Right atrium auricular region (tissue), 2 donors: ENCODE results near the gene NR6A1. TPM values are rescaled to one million over a fixed set of nuclear protein-coding genes. Genes with fewer than 3 reads are reported as not detected.
"Not testable (repeated sequence)": the region's sequence is repeated elsewhere in the genome, so short reads cannot be mapped to it uniquely, and the experiment has no call there.

ENCODE experiments used
- DNase-seq: peaks from one replicate; pipeline ENCODE4 v3.0.0-alpha.2; 2019; ENCODE audit warnings: low spot score
- H3K27ac ChIP-seq, 2 donors: fragments of 200-600 bp; sonication (generic); 1 replicate in 1 of 2; 2 replicates in 1 of 2; pipeline ENCODE4 v1.5.1; 2016 to 2019
- H3K27me3 ChIP-seq, 2 donors: fragments of 200-600 bp; sonication (generic); one replicate each; pipeline versions ENCODE4 v1.5.1 to v1.6.0; 2017 to 2019
- H3K36me3 ChIP-seq: fragments of 200-600 bp; sonication (generic); one replicate; pipeline ENCODE4 v1.5.1; 2016
- H3K4me1 ChIP-seq, 2 donors: fragments of 200-600 bp; sonication (generic); one replicate each; pipeline versions ENCODE4 v1.5.1 to v1.6.0; 2017 to 2019
- H3K4me3 ChIP-seq, 2 donors: fragments of 200-600 bp; sonication (generic); 1 replicate in 1 of 2; 2 replicates in 1 of 2; pipeline ENCODE4 v1.5.1; 2017 to 2019; ENCODE audit warnings: mild to moderate bottlenecking in 1 of 2, moderate library complexity in 1 of 2
- H3K9me3 ChIP-seq, 2 donors: fragments of 200-600 bp; sonication (generic); one replicate each; pipeline ENCODE4 v1.5.1; 2019
- CTCF ChIP-seq, 2 donors: fragments of 200-600 bp; sonication (generic); IDR thresholded peaks; one replicate each; pipeline ENCODE4 v1.5.1; 2019; ENCODE audit warnings: antibody characterized with exemption in 2 of 2
- total RNA-seq, 2 donors: library from RNA; depleted of rRNA; stranded (reverse); fragments of >200 nt; gene quantifications; one replicate each; pipeline ENCODE4 v1.1.0, GENCODE V29; 2016

NR6A1 gene
- total RNA-seq, 2 donors from 2014 or later = 1.9 to 2.6 TPM

- Histone ChIP-seq H3K27me3 (no peaks in the 10 kb centered on the region), H3K27ac (no peak overlapping the region), H3K36me3 (no peaks in the 10 kb centered on the region), H3K4me3 (no peak overlapping the region), H3K4me1 (peaks cover 0 to 9% of the 10 kb centered on the region in 2 donors), H3K9me3 (no peaks in the 10 kb centered on the region)
- DNase-seq = no peak
- no peak for TF ChIP-seq CTCF (IDR thresholded peaks at IDR 0.05)
Measured at GRCh38 chr9:124622882-124623281, 148.2 kb downstream of the NR6A1 start.

- Histone ChIP-seq H3K27ac (no peak overlapping the region), H3K36me3 (no peaks in the 10 kb centered on the region), H3K4me3 (no peak overlapping the region), H3K9me3 (no peaks in the 10 kb centered on the region), H3K27me3 (no peaks in the 10 kb centered on the region), H3K4me1 (peaks cover 0 to 9% of the 10 kb centered on the region in 2 donors)
- no peak for TF ChIP-seq CTCF (IDR thresholded peaks at IDR 0.05)
- no peak for DNase-seq
Measured at GRCh38 chr9:124621371-124622328, 149.5 kb downstream of the NR6A1 start.

- DNase-seq = no peak
- H3K27ac ChIP-seq = no peak overlapping the region
- no peak overlapping the region for H3K4me3 ChIP-seq
- H3K27me3 ChIP-seq = no peaks in the 10 kb centered on the region
- H3K9me3 ChIP-seq = no peaks in the 10 kb centered on the region
- peaks cover 0 to 9% of the 10 kb centered on the region in 2 donors for H3K4me1 ChIP-seq
- TF ChIP-seq CTCF (IDR thresholded peaks at IDR 0.05) = no peak
- H3K36me3 ChIP-seq = no peaks in the 10 kb centered on the region
Measured at GRCh38 chr9:124618476-124618875, 152.6 kb downstream of the NR6A1 start.

GRCh38 chr9:124617477-124618141 lies 153.5 kb downstream of the NR6A1 start:
- peak; percentile 79 to 90 for TF ChIP-seq CTCF (IDR thresholded peaks at IDR 0.05)
- peak; percentile 77 for DNase-seq

GRCh38 chr9:124616961-124617360 lies 154.2 kb downstream of the NR6A1 start:
- TF ChIP-seq CTCF (IDR thresholded peaks at IDR 0.05) = no peak
- Histone ChIP-seq H3K36me3 (no peaks in the 10 kb centered on the region), H3K9me3 (no peaks in the 10 kb centered on the region), H3K27ac (no peak overlapping the region), H3K27me3 (no peaks in the 10 kb centered on the region), H3K4me1 (peaks cover 0 to 4% of the 10 kb centered on the region in 2 donors), H3K4me3 (no peak overlapping the region)
- no peak for DNase-seq

More at GRCh38 chr9:124617477-124618141, 153.5 kb downstream of the NR6A1 start:
- H3K27me3 ChIP-seq = no peaks in the 10 kb centered on the region
- no peak overlapping the region for H3K4me3 ChIP-seq
- H3K27ac ChIP-seq = no peak overlapping the region
- no peaks in the 10 kb centered on the region for H3K36me3 ChIP-seq
- no peaks in the 10 kb centered on the region for H3K9me3 ChIP-seq
- peaks cover 0 to 9% of the 10 kb centered on the region in 2 donors for H3K4me1 ChIP-seq

GRCh38 chr9:124615840-124616239 lies 155.3 kb downstream of the NR6A1 start:
- H3K4me1 ChIP-seq, H3K9me3 ChIP-seq, H3K27me3 ChIP-seq, DNase-seq, H3K36me3 ChIP-seq, H3K27ac ChIP-seq, H3K4me3 ChIP-seq: not testable (repeated sequence)
